ENCODE results near the gene DENND5A.

- no peak for TF ChIP-seq POLR2A (IDR thresholded peaks at IDR 0.05)
- TF ChIP-seq CTCF (IDR thresholded peaks at IDR 0.05): no peak
Measured at GRCh38 chr11:9177438-9178091, 87.6 kb downstream of the DENND5A start.
